ENCODE measurements around the gene KLRB1. TPM values are rescaled to one million over a fixed set of nuclear protein-coding genes. Genes with fewer than 3 reads are reported as not detected.

Gene KLRB1
- polyA plus RNA-seq, 2 of the 4 experiments (the other 2 are of a cell fraction), result not detected

DNA sequence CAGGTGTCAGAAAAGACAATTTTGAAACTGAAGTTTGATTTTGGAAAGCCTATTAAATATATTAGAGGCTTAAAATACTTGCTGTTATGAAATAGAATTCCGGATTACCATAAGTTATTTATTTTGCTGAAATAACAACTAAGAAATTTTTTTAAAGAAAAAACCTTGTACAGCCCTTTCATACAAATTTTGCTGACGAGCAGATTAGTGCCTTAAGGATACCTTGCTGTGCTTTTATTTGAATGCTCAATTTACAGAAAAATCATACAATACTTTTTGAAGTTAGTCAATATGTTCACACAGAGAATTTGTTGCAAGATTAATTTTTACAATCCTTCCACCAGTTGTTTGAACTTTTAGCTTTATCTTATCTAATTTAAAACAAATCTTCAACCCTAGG, 32.3 kb upstream of the KLRB1 start:
- TF ChIP-seq EHMT2 (IDR thresholded peaks at IDR 0.05; ENCODE audit: low read depth), result no peak
- TF ChIP-seq MAFK (IDR thresholded peaks at IDR 0.05; ENCODE audit: partially characterized antibody), result peak; percentile 70
- ChIA-PET POLR2A (no interaction called here), CTCF (interaction anchor here (1.0 to 1.7 kb wide), 2 partner anchors 102 to 110 kb away, joined by 3 to 5 read pairs; no protein-coding TSS in a partner anchor)
- no peak for ATAC-seq
- no peak overlapping the region for H3K4me2 ChIP-seq
- H3K4me1 ChIP-seq, result no peaks in the 10 kb centered on the region
- no peaks in the 10 kb centered on the region for H3K9me3 ChIP-seq
- H3K4me3 ChIP-seq, result no peak overlapping the region
- FAIRE-seq, result no peak
- DNase-seq (ENCODE audit: low read depth in 1 of 2, low spot score in 1 of 2), result no peak
- 54% methylated on average over 2 of the region's 2 CpGs for WGBS (ENCODE audit: missing lambda C conversion rate)
- no peak overlapping the region for H3K27ac ChIP-seq

DNA sequence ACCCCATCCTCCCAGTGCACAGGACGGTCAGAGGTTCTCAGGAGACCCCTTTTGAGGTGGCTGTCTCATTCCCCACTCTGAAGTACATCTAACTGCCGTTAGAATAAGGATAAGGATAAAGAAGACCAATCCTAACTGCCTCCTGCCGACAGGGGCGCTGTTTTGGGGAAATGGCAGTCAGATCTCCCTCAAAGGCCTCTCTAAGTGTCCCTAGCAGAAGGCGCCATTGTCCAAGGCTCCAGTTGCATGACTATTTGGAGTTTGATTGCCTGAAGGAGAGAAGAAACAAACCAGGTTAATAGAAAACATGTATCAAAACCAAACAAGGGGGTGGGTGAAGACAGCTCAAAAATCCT, 29.1 kb upstream of the KLRB1 start:
- peak in 1 of 2 experiments; percentile 54; a peak in 3 of 6 replicates for ATAC-seq

DNA sequence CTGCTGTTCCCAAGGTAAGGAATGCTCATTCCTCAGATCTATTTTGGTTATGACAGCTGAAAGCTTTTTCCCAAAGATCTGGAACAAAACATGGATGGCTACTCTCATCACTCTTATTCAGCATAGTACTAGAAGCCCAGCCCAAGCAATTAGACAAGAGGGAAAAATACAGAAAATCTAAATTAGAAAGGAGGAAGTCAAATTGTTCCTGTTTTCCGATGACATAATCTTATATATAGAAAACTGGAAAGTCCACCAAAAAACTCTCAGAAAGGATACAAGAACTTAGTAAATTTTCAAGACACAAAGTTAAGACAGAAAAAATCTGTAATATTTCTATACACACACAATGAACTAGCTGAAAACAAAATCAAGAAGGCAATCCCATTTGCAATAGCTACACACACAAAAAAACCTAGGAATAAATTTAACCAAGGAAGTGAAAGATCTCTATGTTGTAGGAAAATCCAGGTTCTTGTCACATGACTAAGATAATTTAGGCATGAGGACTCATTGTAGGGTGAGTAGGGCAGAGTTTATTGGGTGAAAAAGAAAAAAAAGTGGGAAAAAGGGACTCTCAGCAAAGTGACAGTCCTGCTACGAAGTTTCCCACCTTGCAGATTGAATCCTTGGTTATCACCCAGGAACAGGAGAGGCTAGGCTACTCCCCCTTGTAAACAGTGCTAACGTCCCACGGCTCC, 28.6 kb upstream of the KLRB1 start:
- H3K27ac ChIP-seq, result no peak overlapping the region
- 63% methylated on average over 4 of the region's 4 CpGs for WGBS (ENCODE audit: missing lambda C conversion rate)
- no peak overlapping the region for H3K4me2 ChIP-seq
- H3K9me3 ChIP-seq, result no peaks in the 10 kb centered on the region
- DNase-seq (ENCODE audit: low read depth in 1 of 2, low spot score in 1 of 2) (no peak), FAIRE-seq (no peak), ATAC-seq (no peak)
- no peaks in the 10 kb centered on the region for H3K4me1 ChIP-seq
- POLR2A ChIA-PET, result no interaction called here
- H3K4me3 ChIP-seq, result no peak overlapping the region
- TF ChIP-seq SMC3 (IDR thresholded peaks at IDR 0.05) (no peak), SREBF2 (IDR thresholded peaks at IDR 0.05) (no peak), RARB (CRISPR knock-in tag; IDR thresholded peaks at IDR 0.05) (no peak), ESRRA (IDR thresholded peaks at IDR 0.05; ENCODE audit: borderline replicate concordance, low read length) (no peak)
- TF ChIP-seq, protein P1, sequence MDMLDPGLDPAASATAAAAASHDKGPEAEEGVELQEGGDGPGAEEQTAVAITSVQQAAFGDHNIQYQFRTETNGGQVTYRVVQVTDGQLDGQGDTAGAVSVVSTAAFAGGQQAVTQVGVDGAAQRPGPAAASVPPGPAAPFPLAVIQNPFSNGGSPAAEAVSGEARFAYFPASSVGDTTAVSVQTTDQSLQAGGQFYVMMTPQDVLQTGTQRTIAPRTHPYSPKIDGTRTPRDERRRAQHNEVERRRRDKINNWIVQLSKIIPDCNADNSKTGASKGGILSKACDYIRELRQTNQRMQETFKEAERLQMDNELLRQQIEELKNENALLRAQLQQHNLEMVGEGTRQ (IDR thresholded peaks at IDR 0.05), result no peak
- CTCF ChIA-PET, result interaction anchor here (1.3 to 7.9 kb wide), 3 partner anchors 26 to 75 kb away, joined by 3 to 67 read pairs (median 4); no protein-coding TSS in a partner anchor

More for the DNA sequence above, 29.1 kb upstream of the KLRB1 start:
- POLR2A ChIA-PET, result no interaction called here
- WGBS (ENCODE audit: missing lambda C conversion rate), result 59% methylated on average over 5 of the region's 5 CpGs
- CTCF ChIA-PET, result interaction anchor here (1.3 to 7.9 kb wide), 3 partner anchors 25 to 75 kb away, joined by 3 to 67 read pairs (median 4); no protein-coding TSS in a partner anchor
- no peak overlapping the region for H3K27ac ChIP-seq
- no peaks in the 10 kb centered on the region for H3K9me3 ChIP-seq
- FAIRE-seq (no peak), DNase-seq (ENCODE audit: low read depth in 1 of 2, low spot score in 1 of 2) (peak in 1 of 2 experiments; percentile 23)
- no peak overlapping the region for H3K4me2 ChIP-seq
- no peaks in the 10 kb centered on the region for H3K4me1 ChIP-seq
- H3K4me3 ChIP-seq, result no peak overlapping the region
- TF ChIP-seq CBX8 (IDR thresholded peaks at IDR 0.05) (no peak), ZFP36 (IDR thresholded peaks at IDR 0.05; ENCODE audit: borderline replicate concordance, partially characterized antibody) (no peak), CEBPB (IDR thresholded peaks at IDR 0.05) (no peak), MYC (IDR thresholded peaks at IDR 0.05; ENCODE audit: borderline replicate concordance, low read length) (no peak), RARB (CRISPR knock-in tag; IDR thresholded peaks at IDR 0.05) (no peak), JUNB (IDR thresholded peaks at IDR 0.05) (no peak), NFE2L2 (conservative IDR thresholded peaks at IDR 0.05; ENCODE audit: low read length) (no peak), FOXS1 (CRISPR knock-in tag; IDR thresholded peaks at IDR 0.05) (no peak), NPAS2 (CRISPR knock-in tag; IDR thresholded peaks at IDR 0.05; ENCODE audit: borderline replicate concordance) (no peak), SREBF2 (IDR thresholded peaks at IDR 0.05) (no peak)
- TF ChIP-seq, protein P2, sequence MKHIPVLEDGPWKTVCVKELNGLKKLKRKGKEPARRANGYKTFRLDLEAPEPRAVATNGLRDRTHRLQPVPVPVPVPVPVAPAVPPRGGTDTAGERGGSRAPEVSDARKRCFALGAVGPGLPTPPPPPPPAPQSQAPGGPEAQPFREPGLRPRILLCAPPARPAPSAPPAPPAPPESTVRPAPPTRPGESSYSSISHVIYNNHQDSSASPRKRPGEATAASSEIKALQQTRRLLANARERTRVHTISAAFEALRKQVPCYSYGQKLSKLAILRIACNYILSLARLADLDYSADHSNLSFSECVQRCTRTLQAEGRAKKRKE (CRISPR knock-in tag; IDR thresholded peaks at IDR 0.05; ENCODE audit: low read depth), result no peak
- TF ChIP-seq, protein P3, sequence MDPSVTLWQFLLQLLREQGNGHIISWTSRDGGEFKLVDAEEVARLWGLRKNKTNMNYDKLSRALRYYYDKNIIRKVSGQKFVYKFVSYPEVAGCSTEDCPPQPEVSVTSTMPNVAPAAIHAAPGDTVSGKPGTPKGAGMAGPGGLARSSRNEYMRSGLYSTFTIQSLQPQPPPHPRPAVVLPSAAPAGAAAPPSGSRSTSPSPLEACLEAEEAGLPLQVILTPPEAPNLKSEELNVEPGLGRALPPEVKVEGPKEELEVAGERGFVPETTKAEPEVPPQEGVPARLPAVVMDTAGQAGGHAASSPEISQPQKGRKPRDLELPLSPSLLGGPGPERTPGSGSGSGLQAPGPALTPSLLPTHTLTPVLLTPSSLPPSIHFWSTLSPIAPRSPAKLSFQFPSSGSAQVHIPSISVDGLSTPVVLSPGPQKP (IDR thresholded peaks at IDR 0.05; ENCODE audit: low read depth, low read length), result no peak
- TF ChIP-seq, protein P4, sequence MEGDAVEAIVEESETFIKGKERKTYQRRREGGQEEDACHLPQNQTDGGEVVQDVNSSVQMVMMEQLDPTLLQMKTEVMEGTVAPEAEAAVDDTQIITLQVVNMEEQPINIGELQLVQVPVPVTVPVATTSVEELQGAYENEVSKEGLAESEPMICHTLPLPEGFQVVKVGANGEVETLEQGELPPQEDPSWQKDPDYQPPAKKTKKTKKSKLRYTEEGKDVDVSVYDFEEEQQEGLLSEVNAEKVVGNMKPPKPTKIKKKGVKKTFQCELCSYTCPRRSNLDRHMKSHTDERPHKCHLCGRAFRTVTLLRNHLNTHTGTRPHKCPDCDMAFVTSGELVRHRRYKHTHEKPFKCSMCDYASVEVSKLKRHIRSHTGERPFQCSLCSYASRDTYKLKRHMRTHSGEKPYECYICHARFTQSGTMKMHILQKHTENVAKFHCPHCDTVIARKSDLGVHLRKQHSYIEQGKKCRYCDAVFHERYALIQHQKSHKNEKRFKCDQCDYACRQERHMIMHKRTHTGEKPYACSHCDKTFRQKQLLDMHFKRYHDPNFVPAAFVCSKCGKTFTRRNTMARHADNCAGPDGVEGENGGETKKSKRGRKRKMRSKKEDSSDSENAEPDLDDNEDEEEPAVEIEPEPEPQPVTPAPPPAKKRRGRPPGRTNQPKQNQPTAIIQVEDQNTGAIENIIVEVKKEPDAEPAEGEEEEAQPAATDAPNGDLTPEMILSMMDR (IDR thresholded peaks at IDR 0.05), result no peak
- TF ChIP-seq, protein P5, sequence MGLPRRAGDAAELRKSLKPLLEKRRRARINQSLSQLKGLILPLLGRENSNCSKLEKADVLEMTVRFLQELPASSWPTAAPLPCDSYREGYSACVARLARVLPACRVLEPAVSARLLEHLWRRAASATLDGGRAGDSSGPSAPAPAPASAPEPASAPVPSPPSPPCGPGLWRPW (IDR thresholded peaks at IDR 0.05), result no peak

Measured in A549 (cell line).